HS-5 (cell line): Measurements from ENCODE around the gene WDR20.

ENCODE experiments used
- DNase-seq: peaks from one replicate; pipeline ENCODE4 v3.0.0-alpha.2; 2012; ENCODE audit warnings: low read depth

Gene WDR20

GRCh38 chr14:102219316-102219715, 79.6 kb downstream of the WDR20 start:
- DNase-seq = no peak

- DNase-seq = no peak
Measured at GRCh38 chr14:102220031-102220430, 80.3 kb downstream of the WDR20 start.

- DNase-seq = no peak
Measured at GRCh38 chr14:102221026-102221425, 81.3 kb downstream of the WDR20 start.

- DNase-seq = no peak
Measured at GRCh38 chr14:102222009-102222575, 82.4 kb downstream of the WDR20 start.

- DNase-seq = no peak
Measured at GRCh38 chr14:102222751-102223150, 83.1 kb downstream of the WDR20 start.

GRCh38 chr14:102223682-102224081, 84.0 kb downstream of the WDR20 start:
- DNase-seq = no peak

- DNase-seq = no peak
Measured at GRCh38 chr14:102225386-102225785, 85.7 kb downstream of the WDR20 start.

GRCh38 chr14:102225936-102226335, 86.2 kb downstream of the WDR20 start:
- DNase-seq = no peak

GRCh38 chr14:102226356-102227125, 86.8 kb downstream of the WDR20 start:
- DNase-seq = no peak

- DNase-seq = no peak
Measured at GRCh38 chr14:102227184-102227964, 87.7 kb downstream of the WDR20 start.

- no peak for DNase-seq
Measured at GRCh38 chr14:102229071-102229738, 89.5 kb downstream of the WDR20 start.

- no peak for DNase-seq
Measured at GRCh38 chr14:102229739-102230092, 90.0 kb downstream of the WDR20 start.

- no peak for DNase-seq
Measured at GRCh38 chr14:102230481-102231210, 90.9 kb downstream of the WDR20 start.

GRCh38 chr14:102231476-102232347, 92.0 kb downstream of the WDR20 start:
- DNase-seq = no peak

GRCh38 chr14:102232348-102232625, 92.6 kb downstream of the WDR20 start:
- DNase-seq = no peak

- DNase-seq = no peak
Measured at GRCh38 chr14:102233081-102233480, 93.4 kb downstream of the WDR20 start.

- DNase-seq = no peak
Measured at GRCh38 chr14:102234331-102235264, 94.9 kb downstream of the WDR20 start.

GRCh38 chr14:102235275-102235897, 95.7 kb downstream of the WDR20 start:
- no peak for DNase-seq

GRCh38 chr14:102236026-102236425, 96.3 kb downstream of the WDR20 start:
- no peak for DNase-seq

GRCh38 chr14:102238131-102238530, 98.4 kb downstream of the WDR20 start:
- no peak for DNase-seq
